RWPE2 (cell line): Measurements from ENCODE around the gene FHIP1A.

Experiments
- ATAC-seq: fragments of 200-7000 bp; cut with Tn5 transposase; 3 replicates; pipeline ENCODE4 v1.9.1; 2021; ENCODE audit warnings: low read depth
- DNase-seq: peaks from one replicate; pipeline ENCODE4 v3.0.0-alpha.2; 2020; ENCODE audit warnings: low spot score
- H3K27ac ChIP-seq: fragments of 450-650 bp; 2 replicates; pipeline ENCODE4 v1.5.1; 2017; ENCODE audit warnings: mild to moderate bottlenecking; ENCODE audit not compliant: poor library complexity, severe bottlenecking
- H3K27me3 ChIP-seq: fragments of 250-450 bp; sonication (Bioruptor Pico); 2 replicates; pipeline ENCODE4 v1.5.1; 2021; ENCODE audit warnings: mild to moderate bottlenecking, moderate library complexity; ENCODE audit not compliant: insufficient read depth, poor library complexity, severe bottlenecking
- H3K36me3 ChIP-seq: fragments of 250-450 bp; sonication (Bioruptor Pico); 2 replicates; pipeline ENCODE4 v1.5.1; 2020; ENCODE audit warnings: low read depth, mild to moderate bottlenecking, moderate library complexity
- H3K4me1 ChIP-seq: fragments of 250-450 bp; sonication (Bioruptor Pico); 2 replicates; pipeline ENCODE4 v1.5.1; 2021; ENCODE audit warnings: mild to moderate bottlenecking, moderate library complexity; ENCODE audit not compliant: insufficient read depth, poor library complexity, severe bottlenecking
- H3K4me3 ChIP-seq: fragments of 250-450 bp; sonication (Bioruptor Pico); 2 replicates; pipeline ENCODE4 v1.5.1; 2021; ENCODE audit warnings: mild to moderate bottlenecking, moderate library complexity; ENCODE audit not compliant: severe bottlenecking
- H3K9me3 ChIP-seq: fragments of 250-450 bp; sonication (Bioruptor Pico); 2 replicates; pipeline ENCODE4 v1.5.1; 2021; ENCODE audit warnings: mild to moderate bottlenecking, moderate library complexity; ENCODE audit not compliant: severe bottlenecking
- TF ChIP-seq, protein P1 (sequence below): fragments of 450-650 bp; IDR thresholded peaks from one replicate; pipeline ENCODE4 v1.5.1; 2017; ENCODE audit warnings: mild to moderate bottlenecking, moderate library complexity; ENCODE audit not compliant: poor library complexity, severe bottlenecking

FHIP1A gene

DNA sequence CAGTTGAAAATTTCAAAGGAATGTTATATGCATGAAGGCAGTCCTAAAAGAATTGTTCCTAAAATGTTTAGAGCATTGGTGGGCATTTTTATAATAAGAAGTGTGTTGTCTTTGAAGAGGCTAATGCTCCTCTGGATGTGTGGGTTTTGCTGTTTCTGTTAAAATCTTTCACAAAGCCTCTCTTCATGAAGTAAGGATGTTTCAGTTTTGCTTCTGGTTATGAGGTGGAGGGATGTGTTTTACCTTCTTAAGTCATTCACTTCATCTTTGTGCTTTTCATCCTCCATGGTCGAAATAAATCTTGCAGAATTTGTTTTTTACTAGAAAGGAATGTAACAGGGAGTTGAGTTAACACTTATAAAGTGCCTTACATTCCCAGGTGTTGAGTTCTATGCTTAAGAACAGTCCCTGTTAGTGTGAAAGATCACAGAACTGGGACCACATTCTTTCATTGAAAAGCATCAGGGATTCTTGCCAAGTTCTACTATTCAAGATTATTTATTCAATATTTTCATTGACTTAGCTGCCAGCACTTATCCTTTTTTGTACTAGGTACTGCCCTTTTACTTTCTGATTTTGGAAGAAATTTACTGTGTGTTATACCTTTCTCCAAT is 21.1 kb downstream of the FHIP1A start:
- TF ChIP-seq, protein P1, sequence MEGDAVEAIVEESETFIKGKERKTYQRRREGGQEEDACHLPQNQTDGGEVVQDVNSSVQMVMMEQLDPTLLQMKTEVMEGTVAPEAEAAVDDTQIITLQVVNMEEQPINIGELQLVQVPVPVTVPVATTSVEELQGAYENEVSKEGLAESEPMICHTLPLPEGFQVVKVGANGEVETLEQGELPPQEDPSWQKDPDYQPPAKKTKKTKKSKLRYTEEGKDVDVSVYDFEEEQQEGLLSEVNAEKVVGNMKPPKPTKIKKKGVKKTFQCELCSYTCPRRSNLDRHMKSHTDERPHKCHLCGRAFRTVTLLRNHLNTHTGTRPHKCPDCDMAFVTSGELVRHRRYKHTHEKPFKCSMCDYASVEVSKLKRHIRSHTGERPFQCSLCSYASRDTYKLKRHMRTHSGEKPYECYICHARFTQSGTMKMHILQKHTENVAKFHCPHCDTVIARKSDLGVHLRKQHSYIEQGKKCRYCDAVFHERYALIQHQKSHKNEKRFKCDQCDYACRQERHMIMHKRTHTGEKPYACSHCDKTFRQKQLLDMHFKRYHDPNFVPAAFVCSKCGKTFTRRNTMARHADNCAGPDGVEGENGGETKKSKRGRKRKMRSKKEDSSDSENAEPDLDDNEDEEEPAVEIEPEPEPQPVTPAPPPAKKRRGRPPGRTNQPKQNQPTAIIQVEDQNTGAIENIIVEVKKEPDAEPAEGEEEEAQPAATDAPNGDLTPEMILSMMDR = no peak

DNA sequence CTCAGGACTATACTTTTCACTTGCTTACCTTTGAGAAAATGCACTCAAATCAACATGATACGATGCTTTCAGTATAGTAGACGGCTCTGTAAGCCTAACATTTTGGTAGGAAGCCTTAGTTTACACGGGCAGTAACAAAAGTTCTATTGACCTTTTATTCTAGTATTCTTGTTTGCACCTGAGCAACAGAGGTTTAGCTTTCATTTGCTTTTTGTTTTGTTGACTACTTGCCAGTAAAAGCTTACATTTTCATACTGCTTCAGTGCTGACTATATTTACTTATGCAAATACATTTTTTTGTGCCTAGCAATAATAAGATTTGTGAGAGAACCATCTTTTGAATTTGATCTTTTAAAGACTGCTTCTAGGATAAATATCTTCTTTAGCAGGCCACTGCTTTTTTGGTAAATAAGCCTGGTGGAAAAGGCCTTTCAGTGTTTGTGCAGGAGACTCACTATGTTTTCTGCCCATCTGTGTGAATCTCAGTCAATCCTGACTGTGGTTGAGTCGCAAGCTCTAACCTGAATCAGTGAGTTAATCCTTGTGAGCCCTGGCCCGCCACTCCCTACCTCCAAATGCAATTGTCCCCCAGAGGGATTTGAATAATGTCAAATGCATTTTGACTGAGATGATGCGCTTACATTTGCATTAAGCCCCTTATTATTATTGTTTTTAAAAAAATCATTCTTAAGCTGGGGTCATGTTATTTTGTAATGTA is 21.9 kb downstream of the FHIP1A start:
- ATAC-seq = 0 out of 3 replicates have a peak, but pooled peaks have one; percentile 35
- Histone ChIP-seq H3K9me3 (no peaks in the 10 kb centered on the region), H3K27me3 (no peaks in the 10 kb centered on the region), H3K36me3 (no peaks in the 10 kb centered on the region), H3K27ac (peak overlapping the region; percentile 47), H3K4me1 (peaks cover 71% of the 10 kb centered on the region), H3K4me3 (no peak overlapping the region)
- DNase-seq = no peak
- TF ChIP-seq, protein P1 = no peak

More for the DNA sequence above, 21.1 kb downstream of the FHIP1A start:
- Histone ChIP-seq H3K4me1 (peaks cover 68% of the 10 kb centered on the region), H3K4me3 (no peak overlapping the region), H3K27ac (peak overlapping the region; percentile 47), H3K36me3 (no peaks in the 10 kb centered on the region), H3K27me3 (no peaks in the 10 kb centered on the region), H3K9me3 (no peaks in the 10 kb centered on the region)
- ATAC-seq = peak; percentile 24; the same call in 1 of the 3 replicates
- no peak for DNase-seq

DNA sequence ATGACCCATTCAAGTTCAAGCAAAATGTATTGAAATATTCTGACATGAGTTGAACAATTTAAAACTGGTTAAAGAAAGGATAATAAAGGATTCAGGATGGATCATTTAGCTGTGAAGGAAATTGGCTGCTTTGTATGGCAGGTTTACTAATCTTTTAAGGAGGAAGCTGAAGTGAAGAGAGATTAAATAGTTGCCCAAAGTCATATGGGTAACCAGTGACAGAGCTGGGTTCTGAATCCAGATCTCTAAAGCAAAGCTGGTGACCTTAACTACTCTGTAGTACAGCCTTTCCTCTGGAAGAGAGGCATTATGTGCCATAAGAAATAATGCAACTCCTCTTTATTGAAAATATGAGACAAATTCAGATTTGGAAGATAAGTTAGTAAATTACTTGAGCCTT is 22.8 kb downstream of the FHIP1A start:
- Histone ChIP-seq H3K4me3 (no peak overlapping the region), H3K27me3 (no peaks in the 10 kb centered on the region), H3K4me1 (peaks cover 62% of the 10 kb centered on the region), H3K9me3 (no peaks in the 10 kb centered on the region), H3K36me3 (no peaks in the 10 kb centered on the region), H3K27ac (peak overlapping the region; percentile 47)
- no peak for DNase-seq
- ATAC-seq = no peak
- TF ChIP-seq, protein P1 = no peak

DNA sequence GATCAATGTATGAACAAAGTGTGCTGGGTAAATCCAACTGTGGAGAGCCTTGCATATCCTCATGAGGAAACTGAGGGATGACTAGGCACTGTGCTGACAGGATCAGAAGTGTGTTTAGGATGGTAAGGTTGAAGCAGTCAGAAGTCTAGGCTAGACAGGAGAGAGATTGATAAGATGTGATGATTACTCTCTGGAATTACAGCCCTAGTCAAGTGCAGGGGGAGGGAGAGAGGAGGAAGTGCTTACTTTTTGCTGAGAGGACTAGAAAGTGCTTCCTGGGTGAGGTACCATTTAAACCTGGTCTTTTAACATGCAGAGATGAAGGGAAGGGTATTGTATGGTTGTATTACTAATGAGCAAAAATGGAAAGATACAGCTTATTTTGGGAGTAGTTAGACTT is 23.7 kb downstream of the FHIP1A start:
- TF ChIP-seq, protein P1 = no peak
- Histone ChIP-seq H3K4me3 (no peak overlapping the region), H3K36me3 (no peaks in the 10 kb centered on the region), H3K27ac (peak overlapping the region; percentile 64), H3K4me1 (peaks cover 56% of the 10 kb centered on the region), H3K9me3 (no peaks in the 10 kb centered on the region), H3K27me3 (no peaks in the 10 kb centered on the region)
- DNase-seq = no peak
- no peak for ATAC-seq
